ENCODE results near the gene ANKRD16. TPM values are rescaled to one million over a fixed set of nuclear protein-coding genes. Genes with fewer than 3 reads are reported as not detected.
A peak's percentile ranks its signal among the peaks of the same experiment; 100 is the strongest.

ANKRD16 gene
- total RNA-seq, 1 experiment from 2014 or later, result 4.9 TPM

DNA sequence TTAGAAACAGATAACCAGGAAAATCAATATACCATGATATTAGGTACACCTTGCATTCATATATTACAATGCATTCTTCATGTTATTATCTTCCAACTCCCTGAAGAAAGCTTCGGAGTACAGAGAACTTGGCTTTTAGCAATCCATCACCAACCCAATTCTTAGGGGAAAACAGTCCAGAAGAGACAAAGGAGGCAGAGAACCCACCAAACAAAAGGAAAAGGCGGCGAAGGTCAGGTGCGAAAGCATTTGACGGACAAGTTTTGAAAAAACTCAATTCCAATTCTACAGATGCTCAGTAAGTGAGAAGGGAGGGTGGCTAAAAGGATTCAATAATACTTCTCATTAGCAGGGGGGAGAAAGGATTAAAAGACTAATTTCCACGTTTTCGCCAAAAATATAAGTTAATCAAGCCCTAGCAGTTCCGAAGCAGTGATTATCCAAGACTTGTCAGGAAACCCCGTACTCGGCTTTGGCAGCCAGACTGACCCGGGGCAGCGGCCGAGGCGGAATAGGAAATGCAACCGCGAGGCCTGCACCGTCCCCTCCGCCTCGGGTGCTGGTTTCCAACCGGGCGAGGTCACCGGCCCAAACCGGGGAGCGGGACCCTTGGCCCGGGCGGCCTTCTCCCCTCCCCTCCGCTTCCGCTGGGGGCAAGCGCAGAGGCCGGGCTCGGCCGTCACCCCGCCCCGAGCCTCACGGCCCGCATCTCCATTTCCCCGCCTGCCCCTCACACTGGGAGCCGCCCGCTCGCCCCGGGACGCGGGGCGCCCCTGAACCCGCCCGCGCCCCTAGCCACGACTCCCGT is 77.2 kb downstream of the ANKRD16 start:
- POLR2A ChIA-PET (ENCODE audit: unreplicated experiment), result interaction anchor here (1.4 kb wide), 1 partner anchor 77 kb away, joined by 5 read pairs; the partner anchor contains the start of genes ANKRD16 and FBH1
- Histone ChIP-seq H3K36me3 (ENCODE audit: low read depth, low read length) (no peaks in the 10 kb centered on the region; the same call in 1 of the 2 replicates), H3K79me2 (ENCODE audit: low read length) (peaks cover 67% of the 10 kb centered on the region), H3K27me3 (ENCODE audit: low read length) (no peaks in the 10 kb centered on the region), H3K4me2 (ENCODE audit: low read length) (peak overlapping the region; percentile 91), H3K9me2 (replicated peaks; ENCODE audit: low read length) (no peaks in the 10 kb centered on the region), H4K20me1 (ENCODE audit: low read length) (peaks cover 38% of the 10 kb centered on the region), H3K27ac (ENCODE audit: low read length) (peak overlapping the region; percentile 70), H3K9ac (ENCODE audit: low read length) (peak overlapping the region; percentile 99), H3K9me3 (ENCODE audit: low read length) (no peaks in the 10 kb centered on the region), H3K4me1 (ENCODE audit: insufficient read depth, low read length) (peaks cover 26% of the 10 kb centered on the region), H2AFZ (ENCODE audit: low read length) (no peak overlapping the region), H3F3A (ENCODE audit: low read length, unreplicated experiment) (no peaks in the 10 kb centered on the region), H3K4me3 (ENCODE audit: low read length) (peak overlapping the region; percentile 96)
- BruUV-seq (replicated peaks), result TSS peak; percentile 37
- ATAC-seq (peak; percentile 28), DNase-seq (no peak)
- CTCF ChIA-PET, result no interaction called here
- intact Hi-C loops (cut with micrococcal nuclease), result loop anchor here (5.0 kb wide), 2 partner anchors 75 to 125 kb away; partner anchors contain the start of gene ANKRD16
- no peak for TF ChIP-seq EZH2 (IDR thresholded peaks at IDR 0.05; ENCODE audit: low read length, unreplicated experiment)
- no peak for TF ChIP-seq EZH2phosphoT487 (IDR thresholded peaks at IDR 0.05; ENCODE audit: borderline replicate concordance, low read length)
- TF ChIP-seq, protein P1, sequence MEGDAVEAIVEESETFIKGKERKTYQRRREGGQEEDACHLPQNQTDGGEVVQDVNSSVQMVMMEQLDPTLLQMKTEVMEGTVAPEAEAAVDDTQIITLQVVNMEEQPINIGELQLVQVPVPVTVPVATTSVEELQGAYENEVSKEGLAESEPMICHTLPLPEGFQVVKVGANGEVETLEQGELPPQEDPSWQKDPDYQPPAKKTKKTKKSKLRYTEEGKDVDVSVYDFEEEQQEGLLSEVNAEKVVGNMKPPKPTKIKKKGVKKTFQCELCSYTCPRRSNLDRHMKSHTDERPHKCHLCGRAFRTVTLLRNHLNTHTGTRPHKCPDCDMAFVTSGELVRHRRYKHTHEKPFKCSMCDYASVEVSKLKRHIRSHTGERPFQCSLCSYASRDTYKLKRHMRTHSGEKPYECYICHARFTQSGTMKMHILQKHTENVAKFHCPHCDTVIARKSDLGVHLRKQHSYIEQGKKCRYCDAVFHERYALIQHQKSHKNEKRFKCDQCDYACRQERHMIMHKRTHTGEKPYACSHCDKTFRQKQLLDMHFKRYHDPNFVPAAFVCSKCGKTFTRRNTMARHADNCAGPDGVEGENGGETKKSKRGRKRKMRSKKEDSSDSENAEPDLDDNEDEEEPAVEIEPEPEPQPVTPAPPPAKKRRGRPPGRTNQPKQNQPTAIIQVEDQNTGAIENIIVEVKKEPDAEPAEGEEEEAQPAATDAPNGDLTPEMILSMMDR (conservative IDR thresholded peaks at IDR 0.05; ENCODE audit: low read depth, low read length), result no peak

Other genes with a start within 250 kb of the ANKRD16 start
- gene ASB13, start 223.3 kb downstream of the ANKRD16 start, total RNA-seq (2014; rRNA removed), result 5.4 and 6.6 TPM in 2 replicates
- gene TASOR2, start 205.1 kb downstream of the ANKRD16 start, total RNA-seq (2014; rRNA removed), result 47.3 and 52.9 TPM in 2 replicates
- gene GDI2, start 76.5 kb downstream of the ANKRD16 start, total RNA-seq (2014; rRNA removed), result 94.7 and 122 TPM in 2 replicates
- 22.0 and 33.2 TPM in 2 replicates for gene FBH1, start 350 bp upstream of the ANKRD16 start, total RNA-seq (2014; rRNA removed)
- gene IL15RA, start 87.7 kb upstream of the ANKRD16 start, total RNA-seq (2014; rRNA removed), result 4.4 and 5.9 TPM in 2 replicates
- not detected in 2 replicates for gene IL2RA, start 172.5 kb upstream of the ANKRD16 start, total RNA-seq (2014; rRNA removed)
- gene RBM17, start 199.1 kb upstream of the ANKRD16 start, total RNA-seq (2014; rRNA removed), result 28.4 and 42.0 TPM in 2 replicates

Data from PC-3 (cell line).